Brain microvascular endothelial cell (primary cell): Measurements from ENCODE around the gene ZCCHC24.

ENCODE experiments used
- DNase-seq: peaks from one replicate; pipeline ENCODE4 v3.0.0-alpha.2; 2020
- H3K27ac ChIP-seq: fragments of 250-450 bp; sonication (Bioruptor Pico); 2 replicates; pipeline ENCODE4 v1.5.1; 2020; ENCODE audit warnings: mild to moderate bottlenecking, moderate library complexity
- H3K27me3 ChIP-seq: fragments of 250-450 bp; sonication (Bioruptor Pico); replicated peaks from 2 replicates; pipeline ENCODE4 v1.5.1; 2020; ENCODE audit warnings: mild to moderate bottlenecking
- H3K36me3 ChIP-seq: fragments of 250-450 bp; sonication (Bioruptor Pico); replicated peaks from 2 replicates; pipeline ENCODE4 v1.5.1; 2020; ENCODE audit warnings: mild to moderate bottlenecking
- H3K4me3 ChIP-seq: 2 replicates; pipeline ENCODE4 v1.5.1; 2011; ENCODE audit warnings: low read depth, mild to moderate bottlenecking, control low read depth, low read length, moderate library complexity
- in situ Hi-C: cut with HindIII; loops from 2 replicates; pipeline ENCODE4 v1.10.0; 2017; ENCODE audit warnings: low sequenced_read_pairs, low pct_ligation_motif_present
- TF ChIP-seq, protein P1 (sequence below): IDR thresholded peaks from 2 replicates; pipeline ENCODE4 v1.5.1; 2011; ENCODE audit warnings: low read depth, mild to moderate bottlenecking, moderate library complexity, low read length, control low read depth, inconsistent platforms; ENCODE audit errors: missing control alignments

ZCCHC24 gene

GRCh38 chr10:79409038-79409725 lies 36.2 kb downstream of the ZCCHC24 start:
- DNase-seq = no peak
- TF ChIP-seq, protein P1, sequence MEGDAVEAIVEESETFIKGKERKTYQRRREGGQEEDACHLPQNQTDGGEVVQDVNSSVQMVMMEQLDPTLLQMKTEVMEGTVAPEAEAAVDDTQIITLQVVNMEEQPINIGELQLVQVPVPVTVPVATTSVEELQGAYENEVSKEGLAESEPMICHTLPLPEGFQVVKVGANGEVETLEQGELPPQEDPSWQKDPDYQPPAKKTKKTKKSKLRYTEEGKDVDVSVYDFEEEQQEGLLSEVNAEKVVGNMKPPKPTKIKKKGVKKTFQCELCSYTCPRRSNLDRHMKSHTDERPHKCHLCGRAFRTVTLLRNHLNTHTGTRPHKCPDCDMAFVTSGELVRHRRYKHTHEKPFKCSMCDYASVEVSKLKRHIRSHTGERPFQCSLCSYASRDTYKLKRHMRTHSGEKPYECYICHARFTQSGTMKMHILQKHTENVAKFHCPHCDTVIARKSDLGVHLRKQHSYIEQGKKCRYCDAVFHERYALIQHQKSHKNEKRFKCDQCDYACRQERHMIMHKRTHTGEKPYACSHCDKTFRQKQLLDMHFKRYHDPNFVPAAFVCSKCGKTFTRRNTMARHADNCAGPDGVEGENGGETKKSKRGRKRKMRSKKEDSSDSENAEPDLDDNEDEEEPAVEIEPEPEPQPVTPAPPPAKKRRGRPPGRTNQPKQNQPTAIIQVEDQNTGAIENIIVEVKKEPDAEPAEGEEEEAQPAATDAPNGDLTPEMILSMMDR = no peak
- Histone ChIP-seq H3K36me3 (peaks cover 2% of the 10 kb centered on the region), H3K27ac (no peak overlapping the region), H3K4me3 (no peak overlapping the region), H3K27me3 (no peaks in the 10 kb centered on the region)
- in situ Hi-C loops = no loop called here

DNA sequence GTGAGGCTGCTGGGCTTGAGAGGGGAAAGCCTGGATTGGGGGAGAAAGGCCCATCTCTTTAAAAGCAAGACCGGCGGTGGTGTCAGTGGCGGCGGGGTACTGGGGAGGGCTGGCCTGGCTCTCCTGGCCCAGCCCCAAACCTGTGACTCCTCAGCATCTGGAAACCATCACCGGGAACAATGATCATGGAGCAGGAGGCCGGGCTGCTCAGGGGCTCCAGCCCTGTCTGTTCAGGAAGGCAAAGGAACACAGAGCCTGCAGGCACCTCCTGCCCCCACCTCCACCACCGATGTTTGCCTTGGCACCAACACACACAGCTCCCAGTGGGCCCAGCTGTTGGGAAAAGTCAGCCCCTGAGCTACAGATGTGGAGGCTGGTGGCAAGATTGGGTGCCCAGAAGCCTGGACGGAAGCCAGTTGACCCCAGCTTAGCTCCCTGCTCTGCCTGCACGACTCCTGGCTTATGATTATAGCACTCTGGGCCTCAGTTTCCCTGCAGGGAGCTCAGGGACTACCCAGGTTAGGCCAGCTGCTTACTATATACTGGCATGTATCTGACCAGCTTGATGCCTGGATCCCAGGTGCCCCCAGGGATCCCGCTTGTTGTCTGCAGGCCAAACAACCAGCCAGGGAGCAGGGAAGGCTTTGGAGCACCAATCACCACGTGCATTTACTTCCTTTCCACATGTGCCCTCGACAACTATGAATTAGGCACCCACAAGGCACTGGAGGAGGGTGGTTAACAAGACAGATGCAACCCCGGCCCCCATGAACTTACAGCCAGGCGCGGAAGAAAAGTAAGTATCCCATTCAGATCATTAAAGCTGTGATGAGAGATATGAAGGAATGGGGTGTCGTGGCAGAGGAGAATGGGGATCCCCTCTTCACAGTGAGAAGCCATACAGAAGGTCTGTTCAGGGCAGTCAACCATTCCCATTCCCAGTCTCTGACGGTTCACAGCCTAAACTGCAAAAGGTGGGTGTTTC lies 37.3 kb downstream of the ZCCHC24 start:
- Histone ChIP-seq H3K27ac (no peak overlapping the region), H3K27me3 (no peaks in the 10 kb centered on the region), H3K36me3 (peaks cover 2% of the 10 kb centered on the region), H3K4me3 (no peak overlapping the region)
- TF ChIP-seq, protein P1 = no peak
- in situ Hi-C loops = no loop called here
- DNase-seq = no peak

GRCh38 chr10:79407423-79407796 lies 38.0 kb downstream of the ZCCHC24 start:
- no peaks in the 10 kb centered on the region for H3K27me3 ChIP-seq
- TF ChIP-seq, protein P1 = no peak
- peaks cover 2% of the 10 kb centered on the region for H3K36me3 ChIP-seq
- in situ Hi-C loops = no loop called here
- no peak overlapping the region for H3K27ac ChIP-seq
- no peak overlapping the region for H3K4me3 ChIP-seq
- DNase-seq = no peak

DNA sequence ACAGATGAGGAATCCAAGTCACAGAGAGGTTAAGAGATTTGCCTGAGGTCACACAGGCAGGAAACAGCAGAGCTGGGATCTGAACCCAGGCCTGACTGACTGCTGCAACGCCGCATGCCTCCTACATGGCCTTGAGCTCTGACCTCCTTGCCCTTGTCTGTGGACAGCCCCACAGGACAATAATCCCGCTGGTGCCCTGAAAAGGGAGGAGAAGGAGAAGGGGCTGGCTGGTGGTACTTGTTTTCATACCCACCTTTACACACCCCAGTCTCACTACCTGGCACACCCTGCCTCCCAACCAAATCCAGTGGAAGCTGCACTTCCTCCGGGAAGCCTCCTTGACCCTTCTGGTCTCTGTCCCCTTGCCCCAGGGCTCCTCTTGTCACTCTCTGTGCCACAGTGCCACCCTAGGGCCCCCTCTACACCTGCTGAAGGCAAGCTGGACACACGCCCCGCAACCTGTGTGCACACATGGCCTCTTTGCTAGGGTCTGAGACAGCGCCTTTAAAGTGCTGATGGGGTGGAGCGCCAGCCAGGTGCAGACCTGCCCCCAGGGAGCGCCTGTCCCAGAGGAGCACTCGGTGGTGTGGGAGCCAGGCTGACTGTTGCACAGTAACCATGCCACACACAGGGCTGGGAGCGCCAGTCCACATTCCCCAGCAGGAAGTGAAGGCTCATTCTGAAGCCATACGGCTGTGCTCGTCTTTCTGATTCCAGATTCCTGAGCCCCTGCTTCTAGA lies 38.6 kb downstream of the ZCCHC24 start:
- TF ChIP-seq, protein P1 = no peak
- H3K27me3 ChIP-seq = no peaks in the 10 kb centered on the region
- H3K4me3 ChIP-seq = no peak overlapping the region
- H3K36me3 ChIP-seq = peaks cover 2% of the 10 kb centered on the region
- no peak overlapping the region for H3K27ac ChIP-seq
- in situ Hi-C loops = no loop called here
- DNase-seq = no peak

GRCh38 chr10:79405995-79406515 lies 39.4 kb downstream of the ZCCHC24 start:
- H3K4me3 ChIP-seq = no peak overlapping the region
- H3K36me3 ChIP-seq = peaks cover 2% of the 10 kb centered on the region
- no peak for DNase-seq
- H3K27ac ChIP-seq = no peak overlapping the region
- in situ Hi-C loops = no loop called here
- TF ChIP-seq, protein P1 = no peak
- no peaks in the 10 kb centered on the region for H3K27me3 ChIP-seq
